Tibial artery (tissue), 4 donors: ENCODE measurements around the gene POU4F1.

Source experiments
- DNase-seq, 2 donors: peaks; one replicate each; pipeline ENCODE4 v3.0.0-alpha.2; 2019
- H3K27ac ChIP-seq, 2 donors: fragments of 200-600 bp; sonication (generic) in 1 of 2; 1 replicate in 1 of 2; 2 replicates in 1 of 2; pipeline ENCODE4 v1.5.1; 2018 to 2019; ENCODE audit warnings: mild to moderate bottlenecking in 1 of 2
- H3K27me3 ChIP-seq, 2 donors: fragments of 200-600 bp; sonication (generic) in 1 of 2; one replicate each; pipeline versions ENCODE4 v1.5.1 to v1.6.0; 2016 to 2019
- H3K36me3 ChIP-seq, 3 donors: fragments of 200-600 bp; sonication (generic) in 2 of 3; one replicate each; pipeline ENCODE4 v1.5.1; 2016 to 2019; ENCODE audit warnings: mild to moderate bottlenecking in 2 of 3
- H3K4me1 ChIP-seq, 4 donors: fragments of 200-600 bp; sonication (generic) in 2 of 4; 1 replicate in 3 of 4; 2 replicates in 1 of 4; pipeline ENCODE4 v1.5.1; 2016 to 2019
- H3K4me3 ChIP-seq, 2 donors: fragments of 200-600 bp; sonication (generic) in 1 of 2; 1 replicate in 1 of 2; 2 replicates in 1 of 2; pipeline ENCODE4 v1.5.1; 2018 to 2019; ENCODE audit warnings: mild to moderate bottlenecking in 2 of 2
- H3K9me3 ChIP-seq, 3 donors: fragments of 200-600 bp; sonication (generic) in 1 of 3; one replicate each; pipeline ENCODE4 v1.5.1; 2016 to 2019
- CTCF ChIP-seq, 2 experiments: fragments of 200-600 bp in 1 of 2; fragments of 450-650 bp in 1 of 2; IDR thresholded peaks; one replicate each; pipeline ENCODE4 v1.5.1; 2017 to 2019; ENCODE audit warnings: antibody characterized with exemption in 2 of 2, mild to moderate bottlenecking in 1 of 2, moderate library complexity in 1 of 2
- intact Hi-C: fragments of 100-400 bp; cut with DNase I; formaldehyde crosslinking; loops from one replicate; pipeline ENCODE4 v1.15.0; 2023; ENCODE audit warnings: low total_unique reads

The POU4F1 gene

GRCh38 chr13:78638216-78638615, 34.9 kb upstream of the POU4F1 start:
- TF ChIP-seq CTCF (IDR thresholded peaks at IDR 0.05) = no peak
- Histone ChIP-seq H3K27ac (no peak overlapping the region), H3K9me3 (no peaks in the 10 kb centered on the region), H3K4me1 (no peaks in the 10 kb centered on the region), H3K27me3 (no peaks in the 10 kb centered on the region), H3K36me3 (peaks cover 27 to 70% (median 51%) of the 10 kb centered on the region in 3 donors), H3K4me3 (no peak overlapping the region)
- intact Hi-C loops = no loop called here
- DNase-seq = no peak

GRCh38 chr13:78636495-78636894, 33.1 kb upstream of the POU4F1 start:
- H3K9me3 ChIP-seq = no peaks in the 10 kb centered on the region
- intact Hi-C loops = no loop called here
- H3K36me3 ChIP-seq = peaks cover 39 to 85% (median 66%) of the 10 kb centered on the region in 3 donors
- H3K4me3 ChIP-seq = no peak overlapping the region
- TF ChIP-seq CTCF (IDR thresholded peaks at IDR 0.05) = no peak
- H3K4me1 ChIP-seq = no peaks in the 10 kb centered on the region
- no peak overlapping the region for H3K27ac ChIP-seq
- H3K27me3 ChIP-seq = no peaks in the 10 kb centered on the region
- DNase-seq = no peak

GRCh38 chr13:78632996-78633395, 29.6 kb upstream of the POU4F1 start:
- TF ChIP-seq CTCF (IDR thresholded peaks at IDR 0.05) = no peak
- Histone ChIP-seq H3K27me3 (no peaks in the 10 kb centered on the region), H3K36me3 (peaks cover 46 to 73% (median 70%) of the 10 kb centered on the region in 3 donors), H3K4me3 (no peak overlapping the region), H3K4me1 (no peaks in the 10 kb centered on the region), H3K27ac (no peak overlapping the region), H3K9me3 (no peaks in the 10 kb centered on the region)
- no peak for DNase-seq
- intact Hi-C loops = no loop called here

- intact Hi-C loops = no loop called here
- Histone ChIP-seq H3K36me3 (peaks cover 49 to 55% (median 54%) of the 10 kb centered on the region in 3 donors), H3K4me3 (no peak overlapping the region), H3K9me3 (no peaks in the 10 kb centered on the region), H3K27me3 (no peaks in the 10 kb centered on the region), H3K27ac (no peak overlapping the region), H3K4me1 (no peaks in the 10 kb centered on the region)
- no peak for DNase-seq
- TF ChIP-seq CTCF (IDR thresholded peaks at IDR 0.05) = no peak
Measured at GRCh38 chr13:78631077-78631476, 27.7 kb upstream of the POU4F1 start.

- no peak for DNase-seq
- no peak overlapping the region for H3K4me3 ChIP-seq
- intact Hi-C loops = no loop called here
- no peak for TF ChIP-seq CTCF (IDR thresholded peaks at IDR 0.05)
- no peaks in the 10 kb centered on the region for H3K4me1 ChIP-seq
- H3K9me3 ChIP-seq = no peaks in the 10 kb centered on the region
- H3K27me3 ChIP-seq = no peaks in the 10 kb centered on the region
- peaks cover 49 to 60% (median 54%) of the 10 kb centered on the region in 3 donors for H3K36me3 ChIP-seq
- no peak overlapping the region for H3K27ac ChIP-seq
Measured at GRCh38 chr13:78630511-78630910, 27.2 kb upstream of the POU4F1 start.

GRCh38 chr13:78625384-78625783, 22.0 kb upstream of the POU4F1 start:
- Histone ChIP-seq H3K27ac (no peak overlapping the region), H3K27me3 (no peaks in the 10 kb centered on the region), H3K4me3 (no peak overlapping the region), H3K4me1 (no peaks in the 10 kb centered on the region), H3K36me3 (peaks cover 12 to 34% (median 13%) of the 10 kb centered on the region in 3 donors), H3K9me3 (no peaks in the 10 kb centered on the region)
- TF ChIP-seq CTCF (IDR thresholded peaks at IDR 0.05) = no peak
- intact Hi-C loops = no loop called here
- DNase-seq = no peak
